Measurements from ENCODE around the gene PHACTR3. TPM values are rescaled to one million over a fixed set of nuclear protein-coding genes. Genes with fewer than 3 reads are reported as not detected.
"Not testable (repeated sequence)": the region's sequence is repeated elsewhere in the genome, so short reads cannot be mapped to it uniquely, and the experiment has no call there.

Gene PHACTR3
- total RNA-seq, 2 donors from 2014 or later: not detected

DNA sequence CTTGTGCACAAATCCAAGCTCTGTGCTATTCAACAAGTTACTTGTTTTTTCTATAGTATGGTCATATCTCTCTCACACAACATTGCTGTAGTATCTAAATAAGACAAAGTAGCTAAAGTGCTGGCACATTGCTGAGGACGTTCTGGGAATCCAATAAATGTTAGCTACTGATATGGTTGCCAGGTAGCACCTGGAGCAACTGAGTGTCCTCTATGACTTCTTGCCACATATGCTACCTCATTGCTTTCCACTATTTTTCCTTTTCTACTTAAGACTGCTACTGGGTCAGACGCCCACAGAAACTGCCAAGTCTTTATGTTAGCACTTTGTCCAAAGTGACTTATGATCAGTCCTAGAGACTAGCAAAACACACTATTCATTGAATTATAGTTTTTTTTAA lies 243.8 kb downstream of the PHACTR3 start:
- TF ChIP-seq, protein P1, sequence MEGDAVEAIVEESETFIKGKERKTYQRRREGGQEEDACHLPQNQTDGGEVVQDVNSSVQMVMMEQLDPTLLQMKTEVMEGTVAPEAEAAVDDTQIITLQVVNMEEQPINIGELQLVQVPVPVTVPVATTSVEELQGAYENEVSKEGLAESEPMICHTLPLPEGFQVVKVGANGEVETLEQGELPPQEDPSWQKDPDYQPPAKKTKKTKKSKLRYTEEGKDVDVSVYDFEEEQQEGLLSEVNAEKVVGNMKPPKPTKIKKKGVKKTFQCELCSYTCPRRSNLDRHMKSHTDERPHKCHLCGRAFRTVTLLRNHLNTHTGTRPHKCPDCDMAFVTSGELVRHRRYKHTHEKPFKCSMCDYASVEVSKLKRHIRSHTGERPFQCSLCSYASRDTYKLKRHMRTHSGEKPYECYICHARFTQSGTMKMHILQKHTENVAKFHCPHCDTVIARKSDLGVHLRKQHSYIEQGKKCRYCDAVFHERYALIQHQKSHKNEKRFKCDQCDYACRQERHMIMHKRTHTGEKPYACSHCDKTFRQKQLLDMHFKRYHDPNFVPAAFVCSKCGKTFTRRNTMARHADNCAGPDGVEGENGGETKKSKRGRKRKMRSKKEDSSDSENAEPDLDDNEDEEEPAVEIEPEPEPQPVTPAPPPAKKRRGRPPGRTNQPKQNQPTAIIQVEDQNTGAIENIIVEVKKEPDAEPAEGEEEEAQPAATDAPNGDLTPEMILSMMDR (IDR thresholded peaks at IDR 0.05): no peak
- Histone ChIP-seq H3K4me1 (ENCODE audit: control insufficient read depth in 1 of 2, low read depth in 2 of 2) (no peaks in the 10 kb centered on the region), H3K36me3 (no peaks in the 10 kb centered on the region), H3K27me3 (replicated peaks; ENCODE audit: insufficient read depth) (no peaks in the 10 kb centered on the region), H3K27ac (no peak overlapping the region), H3K9me3 (no peaks in the 10 kb centered on the region), H3K4me3 (no peak overlapping the region)
- no peak for ATAC-seq (ENCODE audit: insufficient number of reproducible peaks, low FRiP score, low read depth)
- DNase-seq (ENCODE audit: low spot score): no peak

- Histone ChIP-seq H3K27ac (no peak overlapping the region), H3K9me3 (no peaks in the 10 kb centered on the region), H3K4me1 (ENCODE audit: control insufficient read depth in 1 of 2, low read depth in 2 of 2) (no peaks in the 10 kb centered on the region), H3K36me3 (no peaks in the 10 kb centered on the region), H3K4me3 (no peak overlapping the region), H3K27me3 (replicated peaks; ENCODE audit: insufficient read depth) (no peaks in the 10 kb centered on the region)
- TF ChIP-seq, protein P1 (IDR thresholded peaks at IDR 0.05): peak; percentile 60
- no peak for DNase-seq (ENCODE audit: low spot score)
- no peak for ATAC-seq (ENCODE audit: insufficient number of reproducible peaks, low FRiP score, low read depth)
These were observed 245.8 kb downstream of the PHACTR3 start for GRCh38 chr20:59850018-59850641.

DNA sequence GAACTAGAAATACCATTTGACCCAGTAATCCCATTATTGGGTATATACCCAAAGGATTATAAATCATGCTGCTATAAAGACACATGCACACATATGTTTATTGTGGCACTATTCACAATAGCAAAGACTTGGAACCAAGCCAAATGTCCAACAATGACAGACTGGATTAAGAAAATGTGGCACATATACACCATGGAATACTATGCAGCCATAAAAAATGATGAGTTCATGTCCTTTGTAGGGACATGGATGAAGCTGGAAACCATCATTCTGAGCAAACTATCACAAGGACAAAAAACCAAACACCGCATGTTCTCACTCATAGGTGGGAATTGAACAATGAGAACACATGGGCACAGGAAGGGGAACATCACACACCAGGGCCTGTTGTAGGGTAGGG lies 252.2 kb downstream of the PHACTR3 start:
- ATAC-seq (ENCODE audit: insufficient number of reproducible peaks, low FRiP score, low read depth); H3K4me3 ChIP-seq; H3K9me3 ChIP-seq; H3K36me3 ChIP-seq; H3K27ac ChIP-seq; H3K27me3 ChIP-seq (replicated peaks; ENCODE audit: insufficient read depth); DNase-seq (ENCODE audit: low spot score); H3K4me1 ChIP-seq (ENCODE audit: control insufficient read depth in 1 of 2, low read depth in 2 of 2): not testable (repeated sequence)

DNA sequence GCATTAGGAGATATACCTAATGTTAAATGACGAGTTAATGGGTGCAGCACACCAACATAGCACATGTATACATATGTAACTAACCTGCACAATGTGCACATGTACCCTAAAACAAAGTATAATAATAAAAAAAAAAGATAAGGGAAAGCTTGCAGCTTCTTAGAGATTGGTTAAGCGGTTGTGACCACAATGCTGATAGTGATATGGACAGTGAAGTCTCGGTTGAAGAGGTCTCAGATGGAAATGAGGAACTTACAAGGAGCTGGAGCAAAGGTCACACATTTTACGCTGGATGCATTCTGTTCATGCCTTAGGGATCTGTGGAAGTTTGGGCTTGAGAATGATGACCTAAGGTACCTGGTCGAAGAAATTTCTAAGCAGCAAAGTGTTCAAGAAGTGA lies 252.6 kb downstream of the PHACTR3 start:
- DNase-seq (ENCODE audit: low spot score); H3K27ac ChIP-seq; H3K27me3 ChIP-seq (replicated peaks; ENCODE audit: insufficient read depth); H3K36me3 ChIP-seq; H3K4me3 ChIP-seq; ATAC-seq (ENCODE audit: insufficient number of reproducible peaks, low FRiP score, low read depth); H3K9me3 ChIP-seq; H3K4me1 ChIP-seq (ENCODE audit: control insufficient read depth in 1 of 2, low read depth in 2 of 2): not testable (repeated sequence)

DNA sequence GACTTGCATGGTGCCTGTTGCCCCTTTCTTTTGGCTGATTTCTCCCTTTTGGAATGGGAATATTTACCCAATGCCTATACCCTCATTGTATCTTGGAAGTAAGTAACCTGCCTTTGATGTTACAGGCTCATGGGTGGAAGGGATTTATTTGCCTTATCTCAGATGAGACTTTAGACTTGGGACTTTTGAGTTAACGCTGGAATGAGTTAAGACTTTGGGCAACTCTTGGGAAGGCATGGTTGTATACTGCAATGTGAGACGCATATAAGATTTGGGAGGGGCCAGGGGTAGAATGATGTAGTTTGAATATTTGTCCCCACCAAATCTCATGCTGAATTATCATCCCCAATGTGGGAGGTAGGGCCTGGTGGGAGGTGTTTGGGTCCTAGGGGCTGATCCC lies 253.6 kb downstream of the PHACTR3 start:
- Histone ChIP-seq H3K27me3 (replicated peaks; ENCODE audit: insufficient read depth) (no peaks in the 10 kb centered on the region), H3K36me3 (no peaks in the 10 kb centered on the region), H3K4me3 (no peak overlapping the region), H3K4me1 (ENCODE audit: control insufficient read depth in 1 of 2, low read depth in 2 of 2) (no peaks in the 10 kb centered on the region), H3K27ac (no peak overlapping the region), H3K9me3 (no peaks in the 10 kb centered on the region)
- no peak for ATAC-seq (ENCODE audit: insufficient number of reproducible peaks, low FRiP score, low read depth)
- TF ChIP-seq, protein P1 (IDR thresholded peaks at IDR 0.05): no peak
- no peak for DNase-seq (ENCODE audit: low spot score)

DNA sequence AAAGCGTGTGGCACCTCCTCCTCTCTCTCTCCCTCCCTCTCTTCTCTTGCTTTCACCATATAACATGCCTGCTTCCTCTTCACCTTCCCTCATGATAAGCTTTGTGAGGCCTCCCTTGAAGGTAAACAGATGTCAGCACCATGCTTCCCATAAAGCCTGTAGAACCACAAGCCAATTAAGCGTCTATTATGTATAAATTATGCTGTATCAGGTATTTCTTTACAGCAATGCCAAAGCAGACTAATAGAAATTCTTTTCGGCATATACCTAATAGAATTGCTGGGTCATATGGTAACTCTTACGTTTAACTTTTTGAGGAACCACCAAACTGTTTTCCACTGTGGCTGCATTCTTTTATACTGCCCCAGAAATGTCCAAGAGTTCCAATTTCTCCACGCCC lies 254.1 kb downstream of the PHACTR3 start:
- Histone ChIP-seq H3K9me3 (no peaks in the 10 kb centered on the region), H3K4me1 (ENCODE audit: control insufficient read depth in 1 of 2, low read depth in 2 of 2) (no peaks in the 10 kb centered on the region), H3K27ac (no peak overlapping the region), H3K4me3 (no peak overlapping the region), H3K27me3 (replicated peaks; ENCODE audit: insufficient read depth) (no peaks in the 10 kb centered on the region), H3K36me3 (no peaks in the 10 kb centered on the region)
- no peak for ATAC-seq (ENCODE audit: insufficient number of reproducible peaks, low FRiP score, low read depth)
- TF ChIP-seq, protein P1 (IDR thresholded peaks at IDR 0.05): no peak
- DNase-seq (ENCODE audit: low spot score): no peak
